ENCODE measurements around the gene CYP39A1. TPM values are rescaled to one million over a fixed set of nuclear protein-coding genes. Genes with fewer than 3 reads are reported as not detected.

CYP39A1 gene
- total RNA-seq, 1 experiment from 2014 or later, result 0.54 TPM

DNA sequence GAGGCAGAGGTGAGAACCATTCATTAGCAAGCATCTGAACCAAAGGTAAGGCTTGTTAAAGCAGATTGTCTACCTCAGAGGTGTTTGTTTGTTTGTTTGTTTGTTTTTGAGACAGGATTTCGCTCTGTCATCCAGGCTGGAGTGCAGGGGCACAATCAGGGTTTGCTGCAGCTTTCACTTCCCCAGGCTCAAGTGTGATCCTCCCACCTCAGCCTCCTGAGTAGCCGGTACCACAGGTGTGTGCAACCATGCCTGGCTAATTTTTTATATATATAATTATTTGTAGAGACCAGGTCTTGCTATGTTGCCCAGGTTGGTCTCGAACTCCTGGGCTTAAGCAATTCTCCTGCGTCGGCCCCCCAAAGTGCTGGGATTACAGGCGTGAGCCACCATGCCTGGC, 17.2 kb downstream of the CYP39A1 start:
- Histone ChIP-seq H3K4me3 (replicated peaks in 1 of 2; ENCODE audit: low read depth in 1 of 2, low read length in 2 of 2) (no peak overlapping the region), H3K27me3 (ENCODE audit: insufficient read depth, low read length) (no peaks in the 10 kb centered on the region), H3K4me1 (ENCODE audit: control insufficient read depth in 1 of 2, insufficient read depth in 2 of 2, low read length in 2 of 2) (peaks cover 2 to 6% of the 10 kb centered on the region in 2 experiments; a peak in 1 of 4 replicates), H3K36me3 (ENCODE audit: control insufficient read depth in 1 of 2, insufficient read depth in 2 of 2, low read length in 2 of 2) (no peaks in the 10 kb centered on the region), H3K27ac (ENCODE audit: low read depth, low read length) (no peak overlapping the region), H3K9me2 (ENCODE audit: insufficient read depth) (no peaks in the 10 kb centered on the region), H4K20me1 (ENCODE audit: insufficient read depth) (no peaks in the 10 kb centered on the region), H3K9ac (ENCODE audit: low read length) (no peak overlapping the region), H2AFZ (ENCODE audit: low read depth, low read length, poor library complexity, severe bottlenecking) (no peak overlapping the region), H3K9me3 (ENCODE audit: control insufficient read depth in 1 of 2, insufficient read depth in 1 of 2, low read depth in 1 of 2, low read length in 2 of 2) (no peaks in the 10 kb centered on the region), H3K79me2 (ENCODE audit: insufficient read depth, low read length) (no peaks in the 10 kb centered on the region), H3K4me2 (ENCODE audit: low read length) (no peak overlapping the region)
- TF ChIP-seq CEBPB (IDR thresholded peaks at IDR 0.05; ENCODE audit: low read depth) (no peak), FOSL1 (IDR thresholded peaks at IDR 0.05; ENCODE audit: low read depth) (no peak), RAD21 (IDR thresholded peaks at IDR 0.05; ENCODE audit: low read depth) (no peak), CBX3 (IDR thresholded peaks at IDR 0.05; ENCODE audit: low read depth) (no peak), POLR2A (IDR thresholded peaks at IDR 0.05; ENCODE audit: borderline replicate concordance, extremely low read depth, insufficient read depth, insufficient read length) (no peak), ZNF274 (IDR thresholded peaks at IDR 0.05; ENCODE audit: low read depth, low read length) (no peak), EZH2phosphoT487 (IDR thresholded peaks at IDR 0.05; ENCODE audit: borderline replicate concordance) (no peak), SRF (IDR thresholded peaks at IDR 0.05; ENCODE audit: low read depth) (no peak), TCF7L2 (IDR thresholded peaks at IDR 0.05; ENCODE audit: borderline replicate concordance, extremely low read depth, insufficient read depth, insufficient read length) (no peak), ZFX (IDR thresholded peaks at IDR 0.05) (no peak), POLR2AphosphoS5 (IDR thresholded peaks at IDR 0.05; ENCODE audit: low read depth, low read length) (no peak), SIN3A (IDR thresholded peaks at IDR 0.05; ENCODE audit: low read depth) (no peak)
- TF ChIP-seq, protein P1, sequence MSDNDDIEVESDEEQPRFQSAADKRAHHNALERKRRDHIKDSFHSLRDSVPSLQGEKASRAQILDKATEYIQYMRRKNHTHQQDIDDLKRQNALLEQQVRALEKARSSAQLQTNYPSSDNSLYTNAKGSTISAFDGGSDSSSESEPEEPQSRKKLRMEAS (IDR thresholded peaks at IDR 0.05), result no peak
- TF ChIP-seq, protein P2, sequence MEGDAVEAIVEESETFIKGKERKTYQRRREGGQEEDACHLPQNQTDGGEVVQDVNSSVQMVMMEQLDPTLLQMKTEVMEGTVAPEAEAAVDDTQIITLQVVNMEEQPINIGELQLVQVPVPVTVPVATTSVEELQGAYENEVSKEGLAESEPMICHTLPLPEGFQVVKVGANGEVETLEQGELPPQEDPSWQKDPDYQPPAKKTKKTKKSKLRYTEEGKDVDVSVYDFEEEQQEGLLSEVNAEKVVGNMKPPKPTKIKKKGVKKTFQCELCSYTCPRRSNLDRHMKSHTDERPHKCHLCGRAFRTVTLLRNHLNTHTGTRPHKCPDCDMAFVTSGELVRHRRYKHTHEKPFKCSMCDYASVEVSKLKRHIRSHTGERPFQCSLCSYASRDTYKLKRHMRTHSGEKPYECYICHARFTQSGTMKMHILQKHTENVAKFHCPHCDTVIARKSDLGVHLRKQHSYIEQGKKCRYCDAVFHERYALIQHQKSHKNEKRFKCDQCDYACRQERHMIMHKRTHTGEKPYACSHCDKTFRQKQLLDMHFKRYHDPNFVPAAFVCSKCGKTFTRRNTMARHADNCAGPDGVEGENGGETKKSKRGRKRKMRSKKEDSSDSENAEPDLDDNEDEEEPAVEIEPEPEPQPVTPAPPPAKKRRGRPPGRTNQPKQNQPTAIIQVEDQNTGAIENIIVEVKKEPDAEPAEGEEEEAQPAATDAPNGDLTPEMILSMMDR (IDR thresholded peaks at IDR 0.05 in 2 of 3, conservative IDR thresholded peaks at IDR 0.05 in 1 of 3; ENCODE audit: borderline replicate concordance in 1 of 3, insufficient read depth in 1 of 3, low read depth in 2 of 3, low read length in 2 of 3), result no peak
- TF ChIP-seq, protein P3, sequence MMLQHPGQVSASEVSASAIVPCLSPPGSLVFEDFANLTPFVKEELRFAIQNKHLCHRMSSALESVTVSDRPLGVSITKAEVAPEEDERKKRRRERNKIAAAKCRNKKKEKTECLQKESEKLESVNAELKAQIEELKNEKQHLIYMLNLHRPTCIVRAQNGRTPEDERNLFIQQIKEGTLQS (IDR thresholded peaks at IDR 0.05), result no peak
- TF ChIP-seq, protein P4, sequence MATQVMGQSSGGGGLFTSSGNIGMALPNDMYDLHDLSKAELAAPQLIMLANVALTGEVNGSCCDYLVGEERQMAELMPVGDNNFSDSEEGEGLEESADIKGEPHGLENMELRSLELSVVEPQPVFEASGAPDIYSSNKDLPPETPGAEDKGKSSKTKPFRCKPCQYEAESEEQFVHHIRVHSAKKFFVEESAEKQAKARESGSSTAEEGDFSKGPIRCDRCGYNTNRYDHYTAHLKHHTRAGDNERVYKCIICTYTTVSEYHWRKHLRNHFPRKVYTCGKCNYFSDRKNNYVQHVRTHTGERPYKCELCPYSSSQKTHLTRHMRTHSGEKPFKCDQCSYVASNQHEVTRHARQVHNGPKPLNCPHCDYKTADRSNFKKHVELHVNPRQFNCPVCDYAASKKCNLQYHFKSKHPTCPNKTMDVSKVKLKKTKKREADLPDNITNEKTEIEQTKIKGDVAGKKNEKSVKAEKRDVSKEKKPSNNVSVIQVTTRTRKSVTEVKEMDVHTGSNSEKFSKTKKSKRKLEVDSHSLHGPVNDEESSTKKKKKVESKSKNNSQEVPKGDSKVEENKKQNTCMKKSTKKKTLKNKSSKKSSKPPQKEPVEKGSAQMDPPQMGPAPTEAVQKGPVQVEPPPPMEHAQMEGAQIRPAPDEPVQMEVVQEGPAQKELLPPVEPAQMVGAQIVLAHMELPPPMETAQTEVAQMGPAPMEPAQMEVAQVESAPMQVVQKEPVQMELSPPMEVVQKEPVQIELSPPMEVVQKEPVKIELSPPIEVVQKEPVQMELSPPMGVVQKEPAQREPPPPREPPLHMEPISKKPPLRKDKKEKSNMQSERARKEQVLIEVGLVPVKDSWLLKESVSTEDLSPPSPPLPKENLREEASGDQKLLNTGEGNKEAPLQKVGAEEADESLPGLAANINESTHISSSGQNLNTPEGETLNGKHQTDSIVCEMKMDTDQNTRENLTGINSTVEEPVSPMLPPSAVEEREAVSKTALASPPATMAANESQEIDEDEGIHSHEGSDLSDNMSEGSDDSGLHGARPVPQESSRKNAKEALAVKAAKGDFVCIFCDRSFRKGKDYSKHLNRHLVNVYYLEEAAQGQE (IDR thresholded peaks at IDR 0.05; ENCODE audit: low read depth), result no peak
- TF ChIP-seq, protein P5, sequence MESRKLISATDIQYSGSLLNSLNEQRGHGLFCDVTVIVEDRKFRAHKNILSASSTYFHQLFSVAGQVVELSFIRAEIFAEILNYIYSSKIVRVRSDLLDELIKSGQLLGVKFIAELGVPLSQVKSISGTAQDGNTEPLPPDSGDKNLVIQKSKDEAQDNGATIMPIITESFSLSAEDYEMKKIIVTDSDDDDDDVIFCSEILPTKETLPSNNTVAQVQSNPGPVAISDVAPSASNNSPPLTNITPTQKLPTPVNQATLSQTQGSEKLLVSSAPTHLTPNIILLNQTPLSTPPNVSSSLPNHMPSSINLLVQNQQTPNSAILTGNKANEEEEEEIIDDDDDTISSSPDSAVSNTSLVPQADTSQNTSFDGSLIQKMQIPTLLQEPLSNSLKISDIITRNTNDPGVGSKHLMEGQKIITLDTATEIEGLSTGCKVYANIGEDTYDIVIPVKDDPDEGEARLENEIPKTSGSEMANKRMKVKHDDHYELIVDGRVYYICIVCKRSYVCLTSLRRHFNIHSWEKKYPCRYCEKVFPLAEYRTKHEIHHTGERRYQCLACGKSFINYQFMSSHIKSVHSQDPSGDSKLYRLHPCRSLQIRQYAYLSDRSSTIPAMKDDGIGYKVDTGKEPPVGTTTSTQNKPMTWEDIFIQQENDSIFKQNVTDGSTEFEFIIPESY (IDR thresholded peaks at IDR 0.05; ENCODE audit: extremely low read depth, insufficient replicate concordance, low read length), result no peak
- ChIA-PET POLR2A (no interaction called here), RAD21 (ENCODE audit: low non-redundant PET in 1 of 2, low total read pairs in 2 of 2, uncharacterized antibody in 2 of 2, unreplicated experiment in 2 of 2) (no interaction called here), CTCF (interaction anchor here (0.5 kb wide), 1 partner anchor 526 kb away, joined by 3 read pairs; no protein-coding TSS in a partner anchor)
- intact Hi-C loops (cut with micrococcal nuclease), result no loop called here
- DNase-seq (ENCODE audit: low read depth, low spot score) (no peak), ATAC-seq (no peak)
- no TSS peak for BruUV-seq (replicated peaks)
